Measurements from ENCODE around the gene NINJ2. TPM values are rescaled to one million over a fixed set of nuclear protein-coding genes. Genes with fewer than 3 reads are reported as not detected.

NINJ2 gene
- total and polyA plus RNA-seq, 4 donors: 5.8 to 28.4 (median 14.3) TPM

DNA sequence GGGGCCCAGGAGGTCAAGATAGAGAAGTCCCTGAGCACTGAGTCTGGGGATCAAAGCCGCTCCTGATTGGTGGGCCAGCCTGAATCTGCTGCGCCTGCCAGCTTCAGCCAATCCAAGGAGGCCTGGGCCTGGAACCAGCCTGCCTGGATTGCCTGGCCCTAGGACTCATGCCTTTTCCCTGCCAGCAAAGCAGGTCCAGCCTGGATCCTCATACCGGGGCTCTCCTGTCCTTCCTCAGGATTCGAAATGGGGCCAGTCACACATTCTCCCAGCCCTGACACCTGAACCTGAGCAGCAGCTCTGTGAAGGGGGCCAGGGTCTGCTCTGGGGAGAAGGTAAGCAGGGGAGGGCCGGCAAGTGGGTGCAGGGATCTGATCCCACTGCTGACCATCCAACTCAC is 81.9 kb downstream of the NINJ2 start:
- DNase-seq: no peak
- Histone ChIP-seq H3K9ac (ENCODE audit: insufficient read depth in 1 of 2, low read length in 2 of 2) (no peak overlapping the region), H3K27me3 (ENCODE audit: control insufficient read depth in 3 of 3, insufficient read depth in 3 of 3, low read length in 2 of 3) (no peaks in the 10 kb centered on the region), H3K4me1 (ENCODE audit: control insufficient read depth in 5 of 5, insufficient read depth in 5 of 5, low read length in 5 of 5) (peaks cover 0 to 7% (median 1%) of the 10 kb centered on the region in 5 donors), H3K4me3 (no peak overlapping the region), H3K27ac (ENCODE audit: low read depth in 1 of 2, low read length in 1 of 2) (peak overlapping the region in 1 of 2 donors; percentile 4), H3K9me3 (ENCODE audit: control insufficient read depth in 4 of 4, insufficient read depth in 3 of 4, low read length in 3 of 4) (no peaks in the 10 kb centered on the region), H3K36me3 (ENCODE audit: control insufficient read depth in 4 of 4, insufficient read depth in 4 of 4, low read length in 4 of 4) (no peaks in the 10 kb centered on the region)
- TF ChIP-seq, protein P1, sequence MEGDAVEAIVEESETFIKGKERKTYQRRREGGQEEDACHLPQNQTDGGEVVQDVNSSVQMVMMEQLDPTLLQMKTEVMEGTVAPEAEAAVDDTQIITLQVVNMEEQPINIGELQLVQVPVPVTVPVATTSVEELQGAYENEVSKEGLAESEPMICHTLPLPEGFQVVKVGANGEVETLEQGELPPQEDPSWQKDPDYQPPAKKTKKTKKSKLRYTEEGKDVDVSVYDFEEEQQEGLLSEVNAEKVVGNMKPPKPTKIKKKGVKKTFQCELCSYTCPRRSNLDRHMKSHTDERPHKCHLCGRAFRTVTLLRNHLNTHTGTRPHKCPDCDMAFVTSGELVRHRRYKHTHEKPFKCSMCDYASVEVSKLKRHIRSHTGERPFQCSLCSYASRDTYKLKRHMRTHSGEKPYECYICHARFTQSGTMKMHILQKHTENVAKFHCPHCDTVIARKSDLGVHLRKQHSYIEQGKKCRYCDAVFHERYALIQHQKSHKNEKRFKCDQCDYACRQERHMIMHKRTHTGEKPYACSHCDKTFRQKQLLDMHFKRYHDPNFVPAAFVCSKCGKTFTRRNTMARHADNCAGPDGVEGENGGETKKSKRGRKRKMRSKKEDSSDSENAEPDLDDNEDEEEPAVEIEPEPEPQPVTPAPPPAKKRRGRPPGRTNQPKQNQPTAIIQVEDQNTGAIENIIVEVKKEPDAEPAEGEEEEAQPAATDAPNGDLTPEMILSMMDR (IDR thresholded peaks at IDR 0.05; ENCODE audit: control extremely low read depth, extremely low read depth): no peak
- 98% methylated on average over 5 of the region's 5 CpGs for WGBS, 2 donors
- ATAC-seq (ENCODE audit: insufficient read depth, low FRiP score): no peak

DNA sequence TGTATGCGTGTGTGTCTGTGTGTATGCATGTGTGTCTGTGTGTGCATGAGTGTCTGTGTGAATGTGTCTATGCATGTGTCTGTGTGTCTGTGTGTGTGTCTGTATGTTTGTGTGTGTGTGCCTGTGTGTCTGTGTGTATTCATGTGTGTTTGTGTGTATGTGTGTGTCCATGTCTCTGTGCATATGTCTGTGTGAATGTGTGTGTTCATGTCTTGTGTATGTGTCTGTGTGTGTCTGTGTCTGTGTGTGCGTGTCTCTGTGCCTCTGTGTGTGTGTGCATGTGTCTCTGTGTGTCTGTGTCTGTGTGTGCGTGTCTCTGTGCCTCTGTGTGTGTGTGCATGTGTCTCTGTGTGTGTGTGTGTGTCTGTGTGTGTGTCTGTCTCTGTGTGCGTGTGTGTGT is 82.4 kb downstream of the NINJ2 start:
- no peaks in the 10 kb centered on the region for H3K27me3 ChIP-seq (ENCODE audit: control insufficient read depth in 3 of 3, insufficient read depth in 3 of 3, low read length in 2 of 3)
- TF ChIP-seq, protein P1 (IDR thresholded peaks at IDR 0.05; ENCODE audit: control extremely low read depth, extremely low read depth): no peak
- peaks cover 0 to 7% (median 5%) of the 10 kb centered on the region in 5 donors for H3K4me1 ChIP-seq (ENCODE audit: control insufficient read depth in 5 of 5, insufficient read depth in 5 of 5, low read length in 5 of 5)
- H3K36me3 ChIP-seq (ENCODE audit: control insufficient read depth in 4 of 4, insufficient read depth in 4 of 4, low read length in 4 of 4): no peaks in the 10 kb centered on the region
- H3K9ac ChIP-seq (ENCODE audit: insufficient read depth in 1 of 2, low read length in 2 of 2): no peak overlapping the region
- no peak overlapping the region for H3K27ac ChIP-seq (ENCODE audit: low read depth in 1 of 2, low read length in 1 of 2)
- DNase-seq (no peak), ATAC-seq (ENCODE audit: insufficient read depth, low FRiP score) (no peak)
- 97 to 99% methylated on average over 4 of the region's 4 CpGs for WGBS, 2 donors
- H3K4me3 ChIP-seq: no peak overlapping the region
- H3K9me3 ChIP-seq (ENCODE audit: control insufficient read depth in 4 of 4, insufficient read depth in 3 of 4, low read length in 3 of 4): no peaks in the 10 kb centered on the region

DNA sequence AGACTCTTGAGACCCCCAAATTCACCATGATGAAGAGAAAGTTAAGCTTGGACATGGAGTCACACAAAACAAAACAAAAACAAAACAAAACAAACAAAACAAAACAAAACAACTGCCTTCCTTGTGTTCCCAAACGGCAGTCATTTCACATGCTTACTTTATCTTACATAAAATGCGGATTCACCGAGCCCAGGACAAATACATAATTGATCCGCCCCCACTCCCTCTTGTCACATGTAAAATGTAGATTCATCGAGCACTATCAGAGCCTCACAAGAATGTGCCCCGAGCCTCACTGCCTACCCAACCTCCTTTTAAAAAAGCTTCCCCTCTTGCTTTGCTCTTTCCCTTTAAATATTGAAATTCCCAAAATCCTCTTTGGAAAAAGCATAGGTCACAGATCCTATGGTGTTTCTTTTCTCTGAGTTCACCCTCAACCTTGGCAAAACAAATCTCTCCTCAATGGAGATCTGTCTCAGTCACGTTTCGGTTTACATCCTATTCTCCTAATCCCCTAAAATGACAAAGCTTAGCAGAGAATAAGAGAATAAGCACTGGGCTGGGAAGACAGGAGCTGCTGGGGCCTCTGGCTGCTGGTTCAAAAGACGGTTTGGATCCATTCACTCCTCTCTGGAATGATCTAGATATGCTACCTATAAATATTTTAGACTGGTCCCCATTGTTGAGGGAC is 83.7 kb downstream of the NINJ2 start:
- TF ChIP-seq, protein P1 (IDR thresholded peaks at IDR 0.05; ENCODE audit: control extremely low read depth, extremely low read depth): no peak
- WGBS, 2 donors: 82 to 88% methylated on average over 9 of the region's 9 CpGs
- Histone ChIP-seq H3K27ac (ENCODE audit: low read depth in 1 of 2, low read length in 1 of 2) (peak overlapping the region in 1 of 2 donors; percentile 61), H3K36me3 (ENCODE audit: control insufficient read depth in 4 of 4, insufficient read depth in 4 of 4, low read length in 4 of 4) (no peaks in the 10 kb centered on the region), H3K27me3 (ENCODE audit: control insufficient read depth in 3 of 3, insufficient read depth in 3 of 3, low read length in 2 of 3) (no peaks in the 10 kb centered on the region), H3K9me3 (ENCODE audit: control insufficient read depth in 4 of 4, insufficient read depth in 3 of 4, low read length in 3 of 4) (no peaks in the 10 kb centered on the region), H3K4me3 (no peak overlapping the region), H3K4me1 (ENCODE audit: control insufficient read depth in 5 of 5, insufficient read depth in 5 of 5, low read length in 5 of 5) (peaks cover 0 to 11% (median 7%) of the 10 kb centered on the region in 5 donors), H3K9ac (ENCODE audit: insufficient read depth in 1 of 2, low read length in 2 of 2) (no peak overlapping the region)
- no peak for ATAC-seq (ENCODE audit: insufficient read depth, low FRiP score)
- DNase-seq: no peak

Data from lung (tissue), 12 donors.